Inflammatory macrophage treated with lipopolysaccharide for 1 hour (primary cell): ENCODE measurements around the gene MAGEB17.
A peak's percentile ranks its signal among the peaks of the same experiment; 100 is the strongest.

Experiments
- DNase-seq, 2 donors: peaks; one replicate each; pipeline ENCODE4 v3.0.0-alpha.2; 2020 to 2022

The MAGEB17 gene

DNA sequence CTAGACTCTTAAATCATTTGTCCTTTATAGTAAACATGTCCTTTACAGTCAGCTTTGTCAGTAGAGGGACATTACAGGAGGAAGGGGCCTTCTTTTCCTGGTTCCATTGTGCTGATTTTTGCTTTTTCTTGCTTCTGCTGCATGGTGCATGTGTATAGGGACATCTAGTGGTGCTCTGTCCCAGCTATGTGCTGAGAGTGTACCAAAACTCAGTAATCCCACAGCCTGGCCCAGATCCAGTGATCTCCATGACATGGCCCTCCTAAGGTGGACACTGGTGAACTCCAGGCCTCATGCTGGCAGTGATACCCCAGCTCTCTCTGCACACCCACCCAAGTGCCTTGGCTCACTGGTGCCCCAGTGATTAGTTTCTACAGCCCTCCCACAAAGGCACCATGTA lies 45.2 kb downstream of the MAGEB17 start:
- peak in 1 of 2 donors; percentile 6 for DNase-seq

DNA sequence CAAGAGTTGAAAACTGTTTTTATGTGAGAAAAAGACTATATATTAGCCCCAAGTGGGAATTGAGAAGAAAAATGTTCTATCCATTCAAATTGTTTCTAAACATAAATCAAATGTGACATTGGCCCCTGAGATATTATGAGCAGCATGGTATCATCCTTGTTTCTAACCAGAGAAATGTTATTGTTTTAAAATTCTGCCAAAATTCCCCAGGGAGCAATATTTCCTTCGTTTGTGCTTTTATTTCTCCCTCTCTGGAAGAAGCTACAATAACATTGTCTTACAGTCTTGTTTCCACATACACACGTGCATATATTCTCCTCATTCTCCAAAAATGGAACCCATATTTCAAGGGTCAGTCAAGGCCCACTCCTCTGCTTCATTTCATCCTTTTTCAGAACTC lies 46.7 kb downstream of the MAGEB17 start:
- no peak for DNase-seq

DNA sequence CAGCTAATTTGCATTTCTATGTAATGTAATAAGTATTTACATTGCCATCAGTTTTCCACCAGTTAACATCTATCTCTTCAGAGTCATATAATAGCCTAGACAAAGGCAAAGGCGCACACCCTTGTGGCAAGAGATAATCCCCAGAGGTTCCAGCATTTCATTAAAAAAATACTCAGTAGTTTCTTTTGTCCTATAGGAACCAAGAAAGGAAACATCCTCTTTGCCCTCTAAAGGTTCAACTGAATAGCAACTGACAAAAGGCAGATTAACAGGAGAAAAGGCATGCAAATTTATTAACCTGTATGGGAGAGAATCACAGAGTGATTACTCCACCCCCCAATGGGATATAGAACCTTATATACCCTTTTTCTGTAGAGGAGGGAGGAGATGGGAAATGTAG lies 48.4 kb downstream of the MAGEB17 start:
- no peak for DNase-seq
